WTC11 (cell line): Measurements from ENCODE around the gene PLA2G2D.

Experiments
- ARID4B ChIP-seq: sonication (generic); formaldehyde crosslinking; IDR thresholded peaks from 2 replicates; pipeline ENCODE4 v1.8.0; 2023; ENCODE audit warnings: missing genetic modification reagents, mild to moderate bottlenecking, borderline replicate concordance
- CTCF ChIP-seq: fragments of 200-600 bp; IDR thresholded peaks from 2 replicates; pipeline ENCODE4 v1.8.0; 2022; ENCODE audit warnings: antibody characterized with exemption
- E2F4 ChIP-seq: sonication (generic); formaldehyde crosslinking; IDR thresholded peaks from 2 replicates; pipeline ENCODE4 v1.8.1; 2022; ENCODE audit warnings: low read depth, mild to moderate bottlenecking, moderate library complexity, missing genetic modification reagents, borderline replicate concordance
- E2F5 ChIP-seq: sonication (generic); formaldehyde crosslinking; IDR thresholded peaks from 2 replicates; pipeline ENCODE4 v1.8.1; 2022; ENCODE audit warnings: mild to moderate bottlenecking, moderate library complexity, missing genetic modification reagents
- ELF4 ChIP-seq: sonication (generic); formaldehyde crosslinking; IDR thresholded peaks from 2 replicates; pipeline ENCODE4 v1.8.1; 2022; ENCODE audit warnings: low read depth, mild to moderate bottlenecking, moderate library complexity, missing genetic modification reagents
- NFYB ChIP-seq: sonication (generic); formaldehyde crosslinking; conservative IDR thresholded peaks from 2 replicates; pipeline ENCODE4 v1.8.0; 2022; ENCODE audit warnings: low read depth, missing genetic modification reagents
- SMAD3 ChIP-seq: sonication (generic); formaldehyde crosslinking; IDR thresholded peaks from 2 replicates; pipeline ENCODE4 v1.8.0; 2022; ENCODE audit warnings: missing genetic modification reagents, mild to moderate bottlenecking, borderline replicate concordance

GRCh38 chr1:20143734-20144565 is 24.6 kb upstream of the PLA2G2D start:
- TF ChIP-seq E2F4 (CRISPR knock-in tag) (no peak), NFYB (CRISPR knock-in tag) (no peak), CTCF (no peak), SMAD3 (no peak), ELF4 (CRISPR knock-in tag) (no peak), E2F5 (CRISPR knock-in tag) (no peak), ARID4B (CRISPR knock-in tag) (no peak)
